Progenitor cell of endocrine pancreas (in vitro differentiated cells): ENCODE results near the gene MCFD2. TPM values are rescaled to one million over a fixed set of nuclear protein-coding genes. Genes with fewer than 3 reads are reported as not detected.
A peak's percentile ranks its signal among the peaks of the same experiment; 100 is the strongest.

Experiments used
- DNase-seq: peaks from one replicate; pipeline ENCODE4 v3.0.0; 2021; ENCODE audit warnings: low spot score; ENCODE audit not compliant: unreplicated experiment
- H3K27ac Mint-ChIP-seq: 2 replicates; pipeline ENCODE4 v1.8.0; 2021; ENCODE audit warnings: mild to moderate bottlenecking, moderate library complexity, mixed read lengths
- H3K27me3 Mint-ChIP-seq: 2 replicates; pipeline ENCODE4 v1.8.0; 2021; ENCODE audit warnings: mixed read lengths
- H3K36me3 Mint-ChIP-seq: 2 replicates; pipeline ENCODE4 v1.8.0; 2022; ENCODE audit warnings: mixed read lengths; ENCODE audit not compliant: insufficient read depth
- H3K4me1 Mint-ChIP-seq: 2 replicates; pipeline ENCODE4 v1.8.0; 2021; ENCODE audit warnings: low read depth, mixed read lengths
- H3K4me3 Mint-ChIP-seq: 2 replicates; pipeline ENCODE4 v1.8.0; 2021; ENCODE audit warnings: low read depth, mild to moderate bottlenecking, moderate library complexity, mixed read lengths
- H3K9me3 Mint-ChIP-seq: 2 replicates; pipeline ENCODE4 v1.8.0; 2021; ENCODE audit warnings: low read depth, mixed read lengths
- total RNA-seq: library from RNA; stranded (reverse); gene quantifications from 2 replicates; pipeline ENCODE4 v1.2.1, GENCODE V29; 2021
- TF ChIP-seq, protein P1 (sequence below): fragments of 200-600 bp; sonication (generic); IDR thresholded peaks from one replicate; pipeline ENCODE4 v1.5.0; 2021; ENCODE audit warnings: antibody characterized with exemption, mild to moderate bottlenecking; ENCODE audit not compliant: unreplicated experiment

The MCFD2 gene
- total RNA-seq, 1 donor from 2014 or later: 72.9 TPM

DNA sequence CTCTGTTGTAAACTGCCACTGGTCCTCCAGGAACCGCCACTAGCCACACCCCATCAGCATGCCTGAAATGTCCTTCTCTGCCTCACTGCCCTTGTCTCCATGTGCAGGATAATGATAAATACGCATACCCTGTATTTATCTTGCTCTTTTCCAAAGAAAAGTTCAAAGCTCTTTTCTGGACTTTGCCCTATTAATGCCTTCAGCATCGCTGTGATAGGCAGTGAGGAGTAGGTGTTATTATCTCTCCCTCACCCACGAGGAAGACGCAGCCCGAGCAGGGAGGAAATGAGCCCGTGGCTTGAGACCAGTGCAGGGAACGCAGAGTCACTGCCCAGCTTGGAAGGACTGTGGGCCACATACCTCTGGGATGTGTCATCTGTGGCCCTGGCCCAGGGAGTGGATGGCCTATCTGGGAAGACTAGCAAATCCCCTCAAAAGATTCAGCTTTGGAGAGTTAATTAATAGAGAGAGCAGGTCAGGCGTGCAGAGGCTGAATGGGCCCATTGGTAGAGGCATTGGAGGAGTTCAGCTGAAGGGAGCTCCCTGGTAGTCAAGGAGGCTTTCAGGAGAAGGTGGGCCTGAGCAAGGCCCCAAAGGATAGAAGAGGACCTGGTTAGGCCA is 39.5 kb upstream of the MCFD2 start:
- Mint-ChIP-seq H3K9me3 (no peaks in the 10 kb centered on the region), H3K27ac (peak overlapping the region; percentile 68), H3K4me3 (no peak overlapping the region), H3K4me1 (peaks cover 7% of the 10 kb centered on the region), H3K36me3 (peaks cover 17% of the 10 kb centered on the region), H3K27me3 (no peaks in the 10 kb centered on the region)
- DNase-seq: no peak
- TF ChIP-seq, protein P1, sequence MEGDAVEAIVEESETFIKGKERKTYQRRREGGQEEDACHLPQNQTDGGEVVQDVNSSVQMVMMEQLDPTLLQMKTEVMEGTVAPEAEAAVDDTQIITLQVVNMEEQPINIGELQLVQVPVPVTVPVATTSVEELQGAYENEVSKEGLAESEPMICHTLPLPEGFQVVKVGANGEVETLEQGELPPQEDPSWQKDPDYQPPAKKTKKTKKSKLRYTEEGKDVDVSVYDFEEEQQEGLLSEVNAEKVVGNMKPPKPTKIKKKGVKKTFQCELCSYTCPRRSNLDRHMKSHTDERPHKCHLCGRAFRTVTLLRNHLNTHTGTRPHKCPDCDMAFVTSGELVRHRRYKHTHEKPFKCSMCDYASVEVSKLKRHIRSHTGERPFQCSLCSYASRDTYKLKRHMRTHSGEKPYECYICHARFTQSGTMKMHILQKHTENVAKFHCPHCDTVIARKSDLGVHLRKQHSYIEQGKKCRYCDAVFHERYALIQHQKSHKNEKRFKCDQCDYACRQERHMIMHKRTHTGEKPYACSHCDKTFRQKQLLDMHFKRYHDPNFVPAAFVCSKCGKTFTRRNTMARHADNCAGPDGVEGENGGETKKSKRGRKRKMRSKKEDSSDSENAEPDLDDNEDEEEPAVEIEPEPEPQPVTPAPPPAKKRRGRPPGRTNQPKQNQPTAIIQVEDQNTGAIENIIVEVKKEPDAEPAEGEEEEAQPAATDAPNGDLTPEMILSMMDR: no peak

- no peaks in the 10 kb centered on the region for H3K27me3 Mint-ChIP-seq
- peaks cover 16% of the 10 kb centered on the region for H3K36me3 Mint-ChIP-seq
- H3K27ac Mint-ChIP-seq: no peak overlapping the region
- H3K4me3 Mint-ChIP-seq: no peak overlapping the region
- H3K4me1 Mint-ChIP-seq: peaks cover 7% of the 10 kb centered on the region
- TF ChIP-seq, protein P1: no peak
- H3K9me3 Mint-ChIP-seq: no peaks in the 10 kb centered on the region
- DNase-seq: no peak
These were observed 36.6 kb upstream of the MCFD2 start for GRCh38 chr2:46952171-46952570.

DNA sequence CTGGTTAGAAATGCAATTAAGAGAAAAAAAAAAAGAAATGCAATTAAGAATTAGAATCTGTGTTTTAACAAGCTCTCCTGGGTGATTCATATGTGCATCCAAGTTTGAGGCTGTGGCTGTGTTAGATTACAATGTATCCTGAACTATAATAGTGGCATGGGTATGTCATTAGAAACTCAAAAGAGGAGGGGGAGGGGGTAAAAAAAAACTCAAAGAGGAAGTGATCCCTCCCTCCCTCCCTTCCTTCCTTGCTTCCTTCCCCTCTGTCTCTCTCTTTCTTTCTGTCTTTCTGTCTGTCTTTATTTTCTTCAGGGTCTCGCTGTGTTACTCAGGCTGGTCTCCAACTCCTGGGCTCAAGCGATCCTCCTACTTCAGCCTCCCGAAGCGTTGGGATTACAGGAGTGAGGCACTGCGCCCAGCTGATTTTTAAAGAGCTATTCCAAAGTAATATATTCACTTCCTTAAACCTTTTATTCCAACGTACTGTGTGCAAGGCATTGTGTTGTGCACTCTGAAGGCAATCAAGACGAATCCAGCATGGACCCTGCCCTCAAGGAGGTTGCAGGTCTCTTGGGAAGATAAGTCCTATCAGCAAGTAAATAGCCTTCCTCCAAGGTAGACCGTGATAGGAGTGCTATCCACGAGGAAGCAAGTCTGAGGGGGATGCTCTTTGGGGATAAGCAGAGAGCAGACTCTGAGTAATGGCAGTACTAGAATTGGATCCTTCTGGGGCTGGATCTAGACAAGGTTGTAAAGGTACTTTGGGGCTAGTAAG is 35.9 kb upstream of the MCFD2 start:
- Mint-ChIP-seq H3K36me3 (peaks cover 14% of the 10 kb centered on the region), H3K9me3 (no peaks in the 10 kb centered on the region), H3K27me3 (no peaks in the 10 kb centered on the region), H3K4me1 (peaks cover 10% of the 10 kb centered on the region), H3K27ac (no peak overlapping the region), H3K4me3 (no peak overlapping the region)
- TF ChIP-seq, protein P1: no peak
- DNase-seq: no peak

DNA sequence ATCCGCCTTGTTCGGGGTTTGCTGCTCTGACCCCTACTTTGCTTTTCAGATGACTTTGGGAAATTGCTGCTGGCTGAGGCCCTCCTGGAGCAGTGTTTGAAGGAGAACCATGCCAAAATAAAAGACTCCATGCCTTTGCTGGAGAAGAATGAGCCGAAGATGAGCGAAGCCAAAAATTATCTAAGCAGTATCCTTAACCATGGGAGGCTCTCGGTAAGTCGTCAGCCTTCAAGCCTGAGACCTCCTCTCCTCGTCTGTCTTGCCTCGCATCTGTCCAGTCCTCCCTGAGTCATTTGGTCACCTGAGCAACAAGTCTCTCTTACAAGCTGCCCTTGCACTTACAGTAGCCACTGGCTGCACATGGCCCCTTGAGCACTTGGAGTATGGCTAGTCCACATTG is 34.7 kb upstream of the MCFD2 start:
- Mint-ChIP-seq H3K9me3 (no peaks in the 10 kb centered on the region), H3K4me1 (peaks cover 9% of the 10 kb centered on the region), H3K27me3 (no peaks in the 10 kb centered on the region), H3K36me3 (peaks cover 12% of the 10 kb centered on the region), H3K27ac (no peak overlapping the region), H3K4me3 (no peak overlapping the region)
- TF ChIP-seq, protein P1: no peak
- no peak for DNase-seq

- H3K9me3 Mint-ChIP-seq: no peaks in the 10 kb centered on the region
These were observed 32.2 kb upstream of the MCFD2 start for GRCh38 chr2:46947841-46948240.

More at GRCh38 chr2:46947841-46948240, 32.2 kb upstream of the MCFD2 start:
- Mint-ChIP-seq H3K27ac (no peak overlapping the region), H3K27me3 (peaks cover 3% of the 10 kb centered on the region), H3K4me1 (peaks cover 2% of the 10 kb centered on the region), H3K36me3 (peaks cover 5% of the 10 kb centered on the region), H3K4me3 (no peak overlapping the region)
- DNase-seq: no peak
- TF ChIP-seq, protein P1: no peak
